DND-41 (cell line): ENCODE measurements around the gene SCG5.

Experiments
- ATAC-seq: fragments of 200-7000 bp; cut with Tn5 transposase; 3 replicates; pipeline ENCODE4 v1.9.1; 2021; ENCODE audit warnings: low read depth; ENCODE audit not compliant: insufficient read depth
- DNase-seq: peaks from one replicate; pipeline ENCODE4 v3.0.0-alpha.2; 2020
- H2AFZ ChIP-seq: 2 replicates; pipeline ENCODE4 v1.6.0; 2012; ENCODE audit warnings: low read depth, low read length
- H3K27ac ChIP-seq: 2 replicates; pipeline ENCODE4 v1.5.1; 2012; ENCODE audit warnings: low read length, inconsistent platforms
- H3K27me3 ChIP-seq: fragments of 200-600 bp; sonication (generic); 2 replicates; pipeline ENCODE4 v1.6.0; 2012; ENCODE audit warnings: low read length, mild to moderate bottlenecking, inconsistent platforms; ENCODE audit not compliant: insufficient read depth, poor library complexity
- H3K36me3 ChIP-seq: 2 replicates; pipeline ENCODE4 v1.5.1; 2012; ENCODE audit warnings: low read length, inconsistent platforms; ENCODE audit not compliant: insufficient read depth
- H3K4me1 ChIP-seq: 2 replicates; pipeline ENCODE4 v1.5.1; 2012; ENCODE audit warnings: mild to moderate bottlenecking, low read length; ENCODE audit not compliant: insufficient read depth
- H3K4me2 ChIP-seq: 2 replicates; pipeline ENCODE4 v1.6.0; 2012; ENCODE audit warnings: mild to moderate bottlenecking, moderate library complexity, low read length, inconsistent platforms; ENCODE audit not compliant: insufficient read depth
- H3K4me3 ChIP-seq, 2 experiments: fragments of 200-600 bp in 1 of 2; shearing (Covaris generic) in 1 of 2; 2 replicates each; pipeline ENCODE4 v1.5.1; 2012 to 2016; ENCODE audit warnings: inconsistent platforms in 2 of 2, low read length in 2 of 2, mild to moderate bottlenecking in 2 of 2, low read depth in 1 of 2, moderate library complexity in 1 of 2
- H3K79me2 ChIP-seq: 2 replicates; pipeline ENCODE4 v1.6.0; 2012; ENCODE audit warnings: low read length, inconsistent platforms; ENCODE audit not compliant: insufficient read depth
- H3K9ac ChIP-seq: 2 replicates; pipeline ENCODE4 v1.6.0; 2012; ENCODE audit warnings: low read depth, mild to moderate bottlenecking, inconsistent platforms, low read length, moderate library complexity
- H3K9me3 ChIP-seq: 2 replicates; pipeline ENCODE4 v1.5.1; 2012; ENCODE audit warnings: low read length, moderate library complexity, mild to moderate bottlenecking, inconsistent platforms; ENCODE audit not compliant: insufficient read depth, severe bottlenecking
- H4K20me1 ChIP-seq: 2 replicates; pipeline ENCODE4 v1.6.0; 2012; ENCODE audit warnings: low read length; ENCODE audit not compliant: insufficient read depth
- EZH2 ChIP-seq: IDR thresholded peaks from 3 replicates; pipeline ENCODE4 v1.6.1; 2012; ENCODE audit warnings: borderline replicate concordance, low read depth, mild to moderate bottlenecking, moderate library complexity, low read length, inconsistent platforms; ENCODE audit not compliant: severe bottlenecking
- TF ChIP-seq, protein P1 (sequence below): IDR thresholded peaks from 2 replicates; pipeline ENCODE4 v1.5.1; 2012; ENCODE audit warnings: borderline replicate concordance, low read length, moderate library complexity, mild to moderate bottlenecking; ENCODE audit not compliant: poor library complexity, severe bottlenecking; ENCODE audit errors: extremely low read depth

SCG5 gene

DNA sequence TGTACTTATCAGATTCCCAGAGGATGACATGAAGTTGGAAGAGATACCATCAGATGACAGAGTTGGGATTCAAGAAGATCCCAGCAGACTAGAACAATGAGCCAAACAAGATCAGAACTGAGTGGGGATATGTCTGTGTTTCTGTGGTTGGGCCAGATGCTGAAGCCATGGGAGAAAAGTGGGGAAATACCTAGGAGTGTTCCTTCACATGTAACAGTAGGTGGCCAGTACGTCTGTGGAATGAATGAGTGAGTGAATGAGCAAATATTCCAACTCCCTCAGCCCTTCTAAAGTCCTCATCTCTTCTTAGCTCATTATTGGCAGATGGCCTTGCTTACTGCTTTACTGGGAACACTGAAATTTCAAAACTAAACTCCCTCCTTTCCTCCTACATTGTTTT, 44.1 kb downstream of the SCG5 start:
- TF ChIP-seq EZH2, result no peak
- TF ChIP-seq, protein P1, sequence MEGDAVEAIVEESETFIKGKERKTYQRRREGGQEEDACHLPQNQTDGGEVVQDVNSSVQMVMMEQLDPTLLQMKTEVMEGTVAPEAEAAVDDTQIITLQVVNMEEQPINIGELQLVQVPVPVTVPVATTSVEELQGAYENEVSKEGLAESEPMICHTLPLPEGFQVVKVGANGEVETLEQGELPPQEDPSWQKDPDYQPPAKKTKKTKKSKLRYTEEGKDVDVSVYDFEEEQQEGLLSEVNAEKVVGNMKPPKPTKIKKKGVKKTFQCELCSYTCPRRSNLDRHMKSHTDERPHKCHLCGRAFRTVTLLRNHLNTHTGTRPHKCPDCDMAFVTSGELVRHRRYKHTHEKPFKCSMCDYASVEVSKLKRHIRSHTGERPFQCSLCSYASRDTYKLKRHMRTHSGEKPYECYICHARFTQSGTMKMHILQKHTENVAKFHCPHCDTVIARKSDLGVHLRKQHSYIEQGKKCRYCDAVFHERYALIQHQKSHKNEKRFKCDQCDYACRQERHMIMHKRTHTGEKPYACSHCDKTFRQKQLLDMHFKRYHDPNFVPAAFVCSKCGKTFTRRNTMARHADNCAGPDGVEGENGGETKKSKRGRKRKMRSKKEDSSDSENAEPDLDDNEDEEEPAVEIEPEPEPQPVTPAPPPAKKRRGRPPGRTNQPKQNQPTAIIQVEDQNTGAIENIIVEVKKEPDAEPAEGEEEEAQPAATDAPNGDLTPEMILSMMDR, result no peak
- Histone ChIP-seq H3K4me1 (no peaks in the 10 kb centered on the region), H3K9me3 (no peaks in the 10 kb centered on the region), H4K20me1 (no peaks in the 10 kb centered on the region), H3K4me2 (no peak overlapping the region), H3K79me2 (no peaks in the 10 kb centered on the region), H3K27ac (no peak overlapping the region), H3K9ac (no peak overlapping the region), H2AFZ (no peak overlapping the region), H3K27me3 (no peaks in the 10 kb centered on the region), H3K36me3 (no peaks in the 10 kb centered on the region), H3K4me3 (no peak overlapping the region)
- DNase-seq (no peak), ATAC-seq (no peak)

DNA sequence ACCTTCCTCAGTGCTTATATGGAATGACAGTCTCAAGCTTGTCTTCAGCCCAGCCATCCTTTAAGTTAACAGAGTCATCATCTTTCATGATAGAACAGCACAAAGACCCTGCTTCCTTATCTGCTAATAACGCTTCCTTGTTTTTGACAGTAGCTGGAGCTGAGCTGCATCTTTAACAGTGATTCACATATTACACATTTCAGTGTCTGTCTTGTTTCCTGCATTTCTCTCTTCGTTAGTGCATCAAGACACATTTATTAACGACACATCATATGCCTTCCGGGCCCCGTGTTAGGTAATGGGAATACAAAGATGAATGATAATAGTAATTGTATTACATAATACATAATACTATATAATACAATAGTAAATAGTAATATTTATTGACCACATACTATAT, 46.0 kb downstream of the SCG5 start:
- Histone ChIP-seq H3K79me2 (no peaks in the 10 kb centered on the region), H3K9me3 (no peaks in the 10 kb centered on the region), H3K27me3 (no peaks in the 10 kb centered on the region), H3K4me2 (no peak overlapping the region), H3K36me3 (no peaks in the 10 kb centered on the region), H4K20me1 (no peaks in the 10 kb centered on the region), H3K9ac (no peak overlapping the region), H3K27ac (no peak overlapping the region), H2AFZ (no peak overlapping the region), H3K4me3 (no peak overlapping the region), H3K4me1 (no peaks in the 10 kb centered on the region)
- DNase-seq (no peak), ATAC-seq (no peak)
- no peak for TF ChIP-seq EZH2
- TF ChIP-seq, protein P1, result no peak

DNA sequence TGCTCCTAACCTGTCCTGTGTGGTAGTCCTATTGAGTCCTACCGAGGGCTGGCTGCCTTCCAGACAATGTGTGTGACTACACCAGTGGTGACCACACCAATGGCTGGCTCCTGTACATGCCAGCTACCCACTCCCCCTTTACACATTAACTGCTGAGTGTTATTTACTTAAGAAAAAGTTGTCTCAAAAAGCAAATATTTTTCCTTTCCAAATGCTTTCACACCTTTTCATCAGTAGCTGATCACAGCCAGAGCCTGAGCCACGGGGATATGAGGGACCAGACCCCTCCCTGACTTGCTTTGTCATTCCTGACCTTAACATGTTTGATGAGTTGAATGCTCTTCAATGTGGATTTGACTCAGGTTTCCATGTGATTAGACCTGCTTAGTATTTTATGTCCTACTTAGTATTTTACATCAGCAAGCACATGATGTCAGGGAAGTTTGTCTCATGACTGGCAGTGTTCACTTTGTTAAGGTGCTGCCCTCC, 46.7 kb downstream of the SCG5 start:
- Histone ChIP-seq H3K36me3 (no peaks in the 10 kb centered on the region), H2AFZ (no peak overlapping the region), H4K20me1 (no peaks in the 10 kb centered on the region), H3K4me2 (no peak overlapping the region), H3K27me3 (no peaks in the 10 kb centered on the region), H3K9me3 (no peaks in the 10 kb centered on the region), H3K9ac (no peak overlapping the region), H3K4me3 (no peak overlapping the region), H3K4me1 (no peaks in the 10 kb centered on the region), H3K79me2 (no peaks in the 10 kb centered on the region), H3K27ac (no peak overlapping the region)
- TF ChIP-seq, protein P1, result no peak
- TF ChIP-seq EZH2, result no peak
- DNase-seq (no peak), ATAC-seq (no peak)
